Astrocyte (in vitro differentiated cells and primary cell): ENCODE measurements around the gene BSG.

Experiments
- CTCF ChIP-seq: IDR thresholded peaks from 2 replicates; pipeline ENCODE4 v1.5.1; 2011; ENCODE audit warnings: low read depth, mild to moderate bottlenecking, inconsistent platforms, low read length, moderate library complexity; ENCODE audit not compliant: insufficient read depth
- EZH2 ChIP-seq: IDR thresholded peaks from 2 replicates; pipeline ENCODE4 v1.6.1; 2012; ENCODE audit warnings: mild to moderate bottlenecking, low read length, inconsistent platforms; ENCODE audit not compliant: insufficient read depth

GRCh38 chr19:629961-630714, 57.7 kb downstream of the BSG start:
- TF ChIP-seq CTCF, result no peak
- TF ChIP-seq EZH2, result no peak
